NCI-H1048 (cell line): ENCODE results near the gene RNASEL.

ENCODE experiments used
- DNase-seq: peaks from one replicate; lab custom pipeline; 2025; lab: John Stamatoyannopoulos, UW

RNASEL gene

DNA sequence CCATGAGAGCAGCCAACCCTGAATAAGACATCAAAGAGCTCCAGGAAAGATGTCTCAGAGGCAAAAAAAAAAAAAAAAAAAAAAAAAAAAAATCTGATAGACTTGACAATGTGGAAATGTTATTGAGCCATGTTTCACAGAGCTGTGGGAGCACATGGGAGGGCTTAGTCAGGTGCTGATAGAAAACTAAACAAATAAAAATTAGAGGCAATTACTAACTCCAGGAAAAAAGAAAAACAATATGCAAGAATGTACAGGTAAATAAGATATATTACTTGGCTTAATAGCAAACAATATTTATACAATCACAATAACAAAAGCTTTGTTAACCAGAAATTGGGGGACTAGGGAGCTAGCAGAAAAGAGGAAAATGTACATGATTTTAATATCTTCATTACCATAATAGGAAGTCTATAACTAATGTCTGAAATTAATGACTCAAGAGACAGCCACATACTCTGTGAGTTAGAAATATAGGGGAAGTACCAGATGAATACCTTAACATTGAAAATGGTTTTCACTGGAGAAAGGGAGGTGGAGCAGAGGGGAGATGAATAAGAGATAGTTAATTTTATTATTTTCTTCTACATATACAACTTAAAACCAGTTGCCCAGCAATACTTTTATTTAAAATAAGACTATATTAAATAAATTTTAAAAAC is 32.0 kb upstream of the RNASEL start:
- DNase-seq, result no peak

- no peak for DNase-seq
Measured at GRCh38 chr1:182617734-182618351, 28.8 kb upstream of the RNASEL start.

- DNase-seq, result no peak
Measured at GRCh38 chr1:182617014-182617429, 28.0 kb upstream of the RNASEL start.

DNA sequence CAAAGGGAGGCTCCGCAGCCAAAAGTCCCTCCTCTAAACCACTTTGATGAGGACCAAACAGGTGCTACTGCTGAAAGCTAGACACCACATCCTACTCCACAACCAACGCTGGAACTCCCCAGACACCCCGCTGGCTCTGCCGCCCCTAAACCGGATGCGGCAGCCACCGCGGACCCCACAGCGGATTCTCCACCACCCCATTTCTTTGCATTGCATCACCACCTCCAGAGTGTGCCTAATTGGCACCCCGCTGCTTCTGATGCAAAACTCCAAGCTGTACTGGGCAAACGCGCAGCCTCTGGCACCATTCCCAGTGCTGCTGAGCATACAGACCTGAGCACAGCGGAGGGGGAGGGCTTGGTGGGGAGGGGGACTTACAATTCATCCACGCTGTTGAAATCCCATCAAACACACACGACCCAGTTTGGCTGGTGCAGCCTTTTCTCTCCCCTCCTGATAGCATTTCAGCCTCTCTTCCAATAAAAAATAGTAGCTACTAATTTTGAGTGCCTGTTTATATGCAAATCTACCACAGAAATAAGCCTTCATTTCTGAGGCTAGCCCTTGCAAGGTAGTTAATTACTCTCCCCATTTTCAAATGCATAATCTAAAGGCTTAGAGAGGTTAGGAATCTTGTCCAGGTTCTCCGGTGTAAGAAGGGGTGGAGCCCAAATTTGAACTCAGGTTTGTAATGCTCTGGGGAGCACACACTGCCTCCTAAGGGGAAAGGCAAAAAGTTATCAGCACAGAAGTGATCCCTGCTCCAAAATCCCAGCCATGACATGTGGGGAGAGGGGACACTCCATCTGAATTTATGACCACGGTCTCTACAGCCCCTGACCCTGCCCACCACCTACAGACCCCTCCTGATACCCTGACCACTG is 27.3 kb upstream of the RNASEL start:
- peak; percentile 61 for DNase-seq

DNA sequence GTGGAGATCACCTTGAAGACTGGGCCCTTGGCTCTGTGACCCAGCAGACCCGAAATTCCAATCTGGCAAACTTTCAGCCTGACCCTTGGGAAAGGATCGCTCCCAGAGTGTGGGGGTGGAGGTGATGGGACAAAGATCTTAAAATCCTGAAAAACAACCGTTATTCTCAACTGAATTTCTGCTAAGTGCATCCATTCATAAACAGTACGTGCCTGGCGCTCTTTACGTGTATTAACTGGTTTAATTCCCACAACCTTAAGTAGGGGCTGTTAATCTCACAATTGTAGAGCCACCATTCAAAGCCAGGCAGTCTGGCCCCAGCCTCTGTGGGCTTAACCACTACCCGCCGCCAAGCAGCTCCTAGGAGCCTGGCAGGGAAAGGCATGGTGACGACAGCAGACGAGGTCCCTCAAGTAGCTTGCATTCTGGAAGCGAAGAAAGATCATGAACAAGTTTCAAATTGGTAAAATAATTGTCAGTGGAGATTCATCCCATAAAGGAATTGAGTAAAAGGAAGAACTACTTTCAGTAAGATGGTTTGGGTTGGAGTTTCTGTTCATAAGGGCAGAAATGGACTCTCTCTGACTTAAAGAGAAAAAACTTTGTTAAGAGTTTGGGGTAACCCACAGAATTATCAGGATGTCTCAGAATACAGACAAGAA is 26.5 kb upstream of the RNASEL start:
- no peak for DNase-seq

DNA sequence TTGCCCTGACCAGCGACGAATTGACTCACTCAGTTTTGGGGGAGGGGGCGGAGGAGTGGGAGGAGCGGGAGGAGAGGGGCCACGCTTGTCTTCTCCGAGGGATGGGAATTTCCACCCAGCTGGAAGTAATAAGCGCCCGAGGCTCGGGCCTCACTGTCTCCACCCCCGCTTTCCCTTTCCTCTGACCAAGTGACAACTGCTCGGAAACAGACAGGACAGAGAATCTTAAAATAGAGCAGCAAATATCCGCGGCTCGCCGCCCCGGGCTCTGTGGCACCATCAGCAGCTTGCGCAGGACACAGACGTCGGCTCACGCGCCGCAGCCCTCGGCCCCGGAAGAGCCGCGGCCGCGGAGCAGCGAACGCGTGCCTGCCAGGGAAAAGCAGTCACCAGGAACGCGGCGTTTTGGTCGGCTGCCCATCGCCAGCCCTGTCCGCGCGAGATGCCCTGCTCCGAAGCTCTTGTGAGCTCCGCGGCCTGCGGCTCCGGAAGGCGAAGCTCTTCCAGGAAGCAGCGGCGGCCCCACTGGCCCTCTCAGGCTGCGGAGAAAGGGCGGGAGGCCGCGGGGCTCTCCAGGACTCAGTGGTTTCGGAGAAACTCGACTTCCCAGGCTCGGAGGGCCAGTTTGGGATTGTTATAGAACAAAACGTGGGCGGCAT is 25.9 kb upstream of the RNASEL start:
- peak; percentile 54 for DNase-seq

- no peak for DNase-seq
Measured at GRCh38 chr1:182611787-182612186, 22.7 kb upstream of the RNASEL start.

DNA sequence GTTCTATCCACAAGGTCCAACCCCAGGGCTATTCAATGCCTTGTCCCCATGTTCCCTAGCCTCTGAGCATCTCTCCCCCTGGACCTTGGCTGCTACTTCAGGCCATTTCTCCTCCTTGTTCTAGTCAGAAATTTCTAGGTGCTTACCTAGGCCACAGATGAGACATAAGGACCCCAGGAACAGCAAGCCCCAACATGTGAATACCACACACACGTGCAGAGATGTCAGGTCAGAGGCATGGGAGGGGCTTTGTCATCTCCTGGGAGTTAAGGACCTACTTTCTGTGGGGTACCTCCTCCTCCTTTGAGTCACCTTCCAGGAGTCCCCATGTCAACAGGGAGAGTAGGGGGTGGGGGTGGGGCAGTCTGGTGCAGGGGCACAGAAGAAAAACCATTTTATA is 22.3 kb upstream of the RNASEL start:
- no peak for DNase-seq

DNA sequence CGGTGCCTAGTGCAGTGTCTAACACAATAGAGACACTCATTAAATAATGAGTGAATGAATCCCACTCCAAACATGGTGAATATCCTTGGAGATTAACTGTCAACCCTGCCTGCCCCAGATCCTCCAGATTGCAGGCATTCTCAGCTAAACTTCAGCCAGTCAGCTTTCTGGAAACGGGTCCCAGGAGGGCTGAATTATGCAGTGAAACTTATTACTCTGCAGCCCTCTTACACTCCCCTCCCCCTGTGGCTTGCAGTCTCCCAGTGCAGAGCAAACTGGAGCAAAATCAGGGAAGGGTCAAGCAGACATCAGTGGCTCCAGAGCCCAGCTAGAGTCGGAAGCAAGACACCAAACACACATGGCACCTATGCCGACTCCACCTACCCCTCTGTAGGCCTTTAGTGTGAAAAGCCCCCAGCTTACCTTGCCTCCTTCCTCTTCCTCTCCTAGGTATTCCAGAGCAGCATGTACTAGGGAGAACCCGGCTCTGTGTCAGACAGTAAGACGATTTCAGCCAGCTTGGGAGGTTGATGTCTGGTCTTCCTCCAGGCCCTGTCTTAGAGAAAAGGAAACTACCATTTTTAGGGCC is 21.6 kb upstream of the RNASEL start:
- DNase-seq, result no peak

DNA sequence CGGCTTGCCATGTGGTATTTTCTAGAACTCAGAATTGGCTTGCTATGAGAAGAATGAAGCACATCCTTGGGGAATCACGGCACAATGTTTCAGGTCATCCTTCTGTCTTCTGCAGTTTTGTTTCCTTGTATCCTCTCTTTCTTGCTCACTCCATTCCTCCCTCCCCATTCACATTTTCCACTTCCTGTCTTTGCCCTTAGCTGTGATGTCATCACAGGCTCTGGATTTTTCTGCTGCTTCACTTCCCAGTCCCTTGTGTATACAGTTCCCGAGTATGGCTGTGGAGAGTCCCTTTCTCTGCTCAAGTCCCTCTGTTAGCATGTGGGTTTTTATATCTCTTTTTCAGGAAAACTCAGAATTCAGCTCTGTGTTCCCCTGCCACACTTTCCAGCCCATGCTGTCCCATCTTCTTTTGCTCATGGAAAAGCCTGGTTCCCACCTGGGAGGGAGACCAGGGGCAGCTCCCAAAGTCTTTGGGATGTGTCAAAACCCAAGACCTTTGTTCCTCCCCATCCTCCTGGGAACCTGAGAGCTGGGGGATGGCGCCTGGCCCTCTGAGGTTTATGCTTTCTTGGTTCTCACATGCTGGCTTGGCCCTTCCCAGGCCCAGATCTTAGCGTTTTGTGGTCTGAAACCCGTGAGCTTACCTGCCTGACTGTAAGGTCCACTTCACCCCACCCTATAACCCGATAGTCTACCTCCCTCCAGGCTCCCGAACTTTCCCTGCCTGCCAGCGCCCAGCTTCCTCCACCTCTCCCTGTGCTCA is 20.0 kb upstream of the RNASEL start:
- DNase-seq, result no peak

DNA sequence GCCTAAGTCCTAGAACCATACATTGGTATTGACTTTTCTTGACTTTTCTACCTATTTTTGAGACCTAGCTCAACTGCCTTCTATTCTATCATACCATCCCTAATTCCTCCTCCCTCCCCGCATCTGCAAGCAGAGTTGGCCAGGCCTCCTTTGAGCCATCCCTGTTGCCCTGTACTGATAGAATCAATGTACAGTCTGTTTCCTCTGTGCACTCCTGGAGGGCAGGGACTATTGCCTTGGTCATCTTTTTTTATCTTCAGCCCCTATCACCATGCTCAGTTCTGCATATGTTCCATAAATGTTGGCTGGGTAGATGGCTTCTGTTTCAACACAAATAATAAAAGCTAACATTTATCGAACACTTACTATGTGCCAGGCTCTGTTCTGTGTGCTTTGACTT is 19.2 kb upstream of the RNASEL start:
- no peak for DNase-seq

DNA sequence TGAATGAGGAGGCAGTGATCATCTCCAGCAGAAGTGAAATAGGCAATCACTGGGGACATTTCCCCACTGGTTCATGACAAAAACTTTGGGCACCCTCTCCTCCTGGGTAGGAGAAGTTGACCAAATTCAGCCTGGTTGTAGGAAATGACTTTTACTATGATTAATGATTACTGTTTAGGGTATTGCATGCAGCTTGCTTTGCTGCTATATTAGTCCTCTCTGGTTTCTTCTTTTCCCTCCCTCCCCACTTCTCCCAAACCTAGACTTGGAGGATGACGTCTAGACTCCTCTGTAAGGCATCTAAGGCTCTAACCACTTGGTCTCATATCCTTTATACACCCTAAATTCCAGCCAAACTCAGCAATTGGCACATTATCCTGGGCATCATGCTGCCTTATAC is 18.5 kb upstream of the RNASEL start:
- no peak for DNase-seq

- peak; percentile 89 for DNase-seq
Measured at GRCh38 chr1:182604175-182605164, 15.4 kb upstream of the RNASEL start, which contains the start of gene RGS16. Gene RGS16 (minus strand): TSS chr1:182604389. CDS start chr1:182604259, 130 bp downstream.

DNA sequence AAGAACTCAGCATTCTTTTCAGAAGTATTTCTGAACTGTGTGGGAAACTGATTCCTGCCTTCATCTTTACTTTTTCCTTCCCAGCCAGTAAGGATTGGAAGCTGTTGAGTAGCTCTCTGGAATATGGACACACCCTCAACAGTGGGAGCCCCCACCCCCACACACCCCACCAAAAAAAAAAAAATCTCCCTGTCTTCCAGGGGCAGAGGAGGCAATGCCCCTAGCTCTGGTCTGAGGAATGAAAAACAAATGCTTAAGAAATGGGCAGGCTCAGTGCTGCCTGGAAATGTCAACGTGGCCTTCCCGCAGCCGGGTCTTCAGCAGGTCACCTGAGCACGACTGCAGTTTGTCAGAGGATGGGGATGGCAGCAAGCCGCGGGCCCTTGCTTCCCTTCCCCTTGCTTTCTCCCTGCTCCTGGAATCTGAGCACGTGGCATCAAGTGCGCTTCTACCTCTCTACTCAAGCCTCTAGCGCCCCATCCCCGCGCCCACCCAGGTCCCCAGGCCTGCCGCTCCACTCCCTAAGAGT is 14.7 kb upstream of the RNASEL start:
- DNase-seq, result no peak

DNA sequence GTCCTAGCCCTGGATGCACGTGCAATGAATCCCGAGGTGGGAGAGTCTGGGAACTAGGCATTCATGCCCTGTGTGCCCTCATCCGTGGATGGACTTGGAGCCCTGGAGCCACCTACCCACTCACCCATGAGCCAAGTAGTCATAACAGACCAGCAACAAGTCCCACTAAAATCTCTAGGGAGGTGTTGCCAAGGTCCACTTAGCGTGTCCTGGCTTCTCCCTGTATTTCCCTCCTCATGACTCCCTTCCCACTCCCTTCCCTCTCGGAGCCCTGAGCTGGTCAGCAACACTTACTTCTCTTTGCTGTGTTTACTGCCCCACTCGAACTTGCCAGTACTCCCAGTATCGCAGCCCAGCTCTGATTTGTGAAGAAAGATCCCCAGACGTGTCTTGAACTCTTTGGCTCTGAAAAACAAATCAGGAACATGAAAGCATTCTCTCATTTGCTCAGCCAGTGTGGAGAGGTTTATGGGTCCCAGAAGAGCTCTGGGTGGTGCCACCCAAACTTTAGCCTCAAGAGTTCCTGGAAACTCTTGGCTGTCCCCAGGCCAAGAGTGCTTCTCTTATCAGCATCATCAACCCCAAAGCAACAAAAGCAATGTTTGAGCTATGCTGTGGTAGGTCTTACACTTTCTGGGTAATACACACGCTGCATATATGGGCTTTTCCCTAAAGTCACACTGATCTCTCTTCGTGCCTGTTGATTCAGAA is 14.0 kb upstream of the RNASEL start:
- DNase-seq, result no peak

DNA sequence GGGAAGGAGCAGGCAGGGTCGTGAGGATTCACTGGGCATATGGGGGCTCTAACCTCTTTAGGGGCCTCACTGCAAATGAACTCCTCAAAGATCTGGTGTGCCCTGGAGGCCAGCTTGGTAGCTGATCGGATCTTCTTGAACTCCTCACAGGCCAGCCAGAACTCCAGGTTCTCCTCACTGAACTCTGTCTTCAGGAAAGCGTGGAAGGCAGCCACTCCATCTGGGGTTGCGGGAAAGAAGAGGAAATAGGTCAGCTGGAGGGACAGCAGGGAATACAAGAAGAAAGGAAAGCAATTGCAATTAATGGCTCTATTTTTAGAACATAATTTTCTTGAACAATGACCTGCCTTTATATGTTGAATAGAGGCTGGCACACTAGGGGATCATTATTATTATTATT is 12.9 kb upstream of the RNASEL start:
- no peak for DNase-seq

GRCh38 chr1:182601416-182601786 is 12.3 kb upstream of the RNASEL start:
- peak; percentile 75 for DNase-seq

- no peak for DNase-seq
Measured at GRCh38 chr1:182600745-182601415, 11.8 kb upstream of the RNASEL start.
